SK-N-SH (cell line): ENCODE results near the gene SLC47A2.

Experiments used
- CTCF ChIP-seq: fragments of 200-600 bp; sonication (generic); IDR thresholded peaks from 2 replicates; pipeline ENCODE4 v1.6.1; 2017; ENCODE audit warnings: antibody characterized with exemption, mild to moderate bottlenecking, moderate library complexity
- EP300 ChIP-seq, 2 experiments: IDR thresholded peaks; 2 replicates each; pipeline versions ENCODE4 v1.4.0 to v1.6.1; 2012; ENCODE audit warnings: borderline replicate concordance in 1 of 2, low read depth in 1 of 2, low read length in 1 of 2
- EZH2phosphoT487 ChIP-seq: fragments of 200-600 bp; sonication (generic); IDR thresholded peaks from 2 replicates; pipeline ENCODE4 v1.6.1; 2017; ENCODE audit warnings: low read depth, mixed run types, mild to moderate bottlenecking, antibody characterized with exemption, moderate library complexity, borderline replicate concordance
- MAX ChIP-seq: IDR thresholded peaks from 2 replicates; pipeline ENCODE4 v1.4.0; 2012; ENCODE audit warnings: low read depth
- MXI1 ChIP-seq: IDR thresholded peaks from 2 replicates; pipeline ENCODE4 v1.6.1; 2012; ENCODE audit warnings: mild to moderate bottlenecking, low read depth, low read length, improper control_type of control experiment
- PBX3 ChIP-seq: IDR thresholded peaks from 2 replicates; pipeline ENCODE4; 2012
- POLR2AphosphoS5 ChIP-seq: IDR thresholded peaks from 2 replicates; pipeline ENCODE4 v1.6.1; 2012; ENCODE audit warnings: low read depth, low read length
- RAD21 ChIP-seq: IDR thresholded peaks from 2 replicates; pipeline ENCODE4 v1.6.1; 2012; ENCODE audit warnings: mild to moderate bottlenecking, low read length
- REST ChIP-seq: IDR thresholded peaks from 2 replicates; pipeline ENCODE4 v1.6.1; 2012; ENCODE audit warnings: mild to moderate bottlenecking, low read depth, low read length, moderate library complexity
- RFX5 ChIP-seq: IDR thresholded peaks from 2 replicates; pipeline ENCODE4 v1.6.1; 2012; ENCODE audit warnings: mild to moderate bottlenecking, improper control_type of control experiment, low read length
- TAF1 ChIP-seq: IDR thresholded peaks from 2 replicates; pipeline ENCODE4 v1.6.1; 2012; ENCODE audit warnings: low read depth, mild to moderate bottlenecking, low read length, moderate library complexity, borderline replicate concordance
- USF2 ChIP-seq: fragments of 150-350 bp; IDR thresholded peaks from 2 replicates; pipeline ENCODE4 v1.6.1; 2017; ENCODE audit warnings: antibody characterized with exemption, low read length, low read depth, borderline replicate concordance
- YY1 ChIP-seq: IDR thresholded peaks from 2 replicates; pipeline ENCODE4 v1.4.0; 2012; ENCODE audit warnings: low read depth, mild to moderate bottlenecking

GRCh38 chr17:19646788-19647696 lies 69.3 kb downstream of the SLC47A2 start:
- TF ChIP-seq CTCF (no peak), EP300 (IDR thresholded peaks at IDR 0.05; ENCODE audit: borderline replicate concordance in 1 of 2, low read depth in 1 of 2, low read length in 1 of 2) (no peak), POLR2AphosphoS5 (no peak), PBX3 (peak; percentile 71), RAD21 (no peak), USF2 (no peak), MAX (no peak), TAF1 (no peak), RFX5 (no peak), MXI1 (no peak), REST (no peak), YY1 (no peak), EZH2phosphoT487 (no peak)
